Measurements from ENCODE around the gene DAZAP1.

Gene DAZAP1

DNA sequence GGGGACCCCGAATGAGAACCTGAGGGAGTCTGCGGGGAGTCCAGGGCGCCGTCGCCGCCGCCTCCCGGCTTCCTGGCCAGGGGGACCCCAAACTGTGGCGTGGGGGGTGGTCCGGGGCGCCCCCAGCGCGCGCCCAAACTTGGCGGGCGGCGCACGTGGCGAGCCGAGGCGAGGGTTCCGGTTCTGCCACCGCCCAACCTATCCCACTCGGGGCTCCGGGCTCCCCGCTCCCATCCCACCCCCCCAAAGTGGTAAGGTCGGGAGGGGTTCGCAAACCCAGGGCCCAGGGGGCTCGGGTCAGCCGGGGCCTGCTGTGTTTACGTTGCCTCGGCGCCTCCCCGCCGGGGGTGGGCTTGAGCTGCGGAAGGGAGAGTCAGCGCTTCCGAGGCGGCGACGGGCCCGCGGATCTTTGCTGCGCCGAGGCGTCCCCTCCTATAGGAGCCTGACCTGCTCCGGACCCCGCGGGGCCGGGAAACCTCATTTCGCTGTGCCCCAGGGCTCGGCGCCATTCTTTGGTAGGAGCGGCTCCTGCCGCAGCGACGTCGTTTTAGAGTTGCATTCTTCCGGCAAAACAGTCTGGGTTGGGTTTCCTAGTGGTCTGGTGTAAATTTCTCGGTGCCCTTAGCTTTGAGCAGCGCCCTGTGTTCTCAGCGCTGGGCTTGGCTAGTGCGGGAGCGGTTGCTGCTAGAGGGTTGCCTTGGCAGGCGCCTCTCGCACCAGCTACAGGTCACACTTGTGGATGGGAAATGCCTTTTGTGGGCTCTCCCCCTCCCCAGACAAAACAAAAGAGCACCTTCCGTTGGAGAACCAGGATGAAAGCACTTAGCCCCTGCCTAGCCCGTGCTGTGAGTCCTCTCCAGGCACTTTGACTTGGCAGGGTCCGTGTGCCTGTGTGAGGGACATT is 1.2 kb downstream of the DAZAP1 start:
- Mint-ChIP-seq H3K27ac (peak overlapping the region; percentile 95), H3K4me1 (ENCODE audit: low read depth) (peaks cover 27% of the 10 kb centered on the region), H3K36me3 (ENCODE audit: low read depth) (peaks cover 27% of the 10 kb centered on the region), H3K9me3 (no peaks in the 10 kb centered on the region), H3K27me3 (ENCODE audit: low read depth) (no peaks in the 10 kb centered on the region), H3K4me3 (peak overlapping the region; percentile 98)
- DNase-seq (ENCODE audit: low spot score) = peak; percentile 48

DNA sequence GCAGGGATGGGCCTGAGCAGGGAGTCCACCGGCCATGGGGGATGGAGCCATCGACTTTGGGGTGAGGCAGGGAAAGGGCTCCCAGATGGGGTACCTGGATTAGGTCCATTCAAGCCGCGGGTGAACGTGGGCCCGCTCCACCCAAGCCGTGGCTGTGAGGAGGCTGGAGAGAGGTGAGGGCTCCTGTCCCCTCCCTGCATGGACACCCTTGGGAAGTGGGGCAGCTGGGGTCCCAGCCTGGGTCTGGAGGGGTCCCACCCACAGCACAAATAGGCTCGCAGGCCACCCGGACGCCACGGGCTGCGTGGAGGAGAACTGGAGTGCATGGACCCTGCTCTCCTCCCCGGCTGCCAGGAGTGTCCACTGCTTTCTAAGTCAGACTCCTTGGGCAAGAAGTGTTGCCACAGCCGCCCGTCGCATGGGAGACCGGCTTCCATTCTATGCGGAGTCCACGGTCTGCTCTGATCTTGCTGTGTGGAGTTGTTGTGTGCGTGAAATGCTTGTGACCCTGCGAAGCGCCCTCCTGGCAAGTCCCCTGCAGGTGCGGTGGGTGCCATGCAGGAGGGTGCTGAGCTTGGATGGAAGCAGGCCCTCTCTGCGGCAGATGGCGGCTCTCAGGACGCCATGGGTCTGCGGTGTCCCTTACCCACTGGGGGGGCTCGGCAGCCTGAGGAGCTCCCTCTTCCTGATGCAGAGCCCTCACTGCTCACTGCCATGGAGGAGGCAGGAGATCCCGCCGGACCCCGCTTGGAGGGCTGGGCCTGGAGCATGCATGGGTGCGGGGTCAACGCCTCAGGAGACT is 2.0 kb downstream of the DAZAP1 start:
- peaks cover 27% of the 10 kb centered on the region for H3K36me3 Mint-ChIP-seq (ENCODE audit: low read depth)
- H3K9me3 Mint-ChIP-seq = no peaks in the 10 kb centered on the region

DNA sequence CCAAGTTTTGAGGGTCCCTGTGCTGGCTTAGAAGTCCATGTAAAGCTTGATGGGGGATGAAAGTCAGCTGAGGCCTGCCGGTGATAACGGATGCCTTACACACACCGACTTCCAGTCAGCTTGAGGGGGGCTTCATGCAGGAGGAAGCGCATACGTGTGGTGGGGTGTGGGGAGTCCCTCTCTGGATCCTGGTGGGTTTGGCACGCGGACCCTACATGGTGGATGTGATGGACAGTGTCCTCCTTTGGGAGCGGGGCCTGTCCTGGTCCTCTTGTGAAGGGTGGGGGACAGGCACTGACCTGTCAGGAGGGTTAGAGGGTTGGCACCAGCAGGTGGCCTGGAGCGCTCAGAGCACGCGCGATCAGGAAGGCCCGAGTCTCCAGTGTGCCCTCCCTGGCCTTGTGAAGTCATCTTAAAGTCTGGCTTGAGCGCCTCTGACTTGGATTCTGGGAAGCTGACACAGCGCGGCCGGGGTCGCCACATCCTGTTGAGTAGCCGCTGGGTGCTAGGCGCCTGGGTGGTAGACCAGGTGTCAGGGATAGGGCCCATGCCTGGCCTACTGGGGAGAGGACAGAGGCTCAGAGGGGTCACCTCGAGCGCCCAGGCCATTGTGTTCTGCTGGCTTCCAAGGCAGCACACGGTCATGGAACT is 2.9 kb downstream of the DAZAP1 start:
- Mint-ChIP-seq H3K27me3 (ENCODE audit: low read depth) (no peaks in the 10 kb centered on the region), H3K36me3 (ENCODE audit: low read depth) (peaks cover 29% of the 10 kb centered on the region), H3K27ac (peak overlapping the region; percentile 63), H3K9me3 (no peaks in the 10 kb centered on the region), H3K4me1 (ENCODE audit: low read depth) (peaks cover 32% of the 10 kb centered on the region), H3K4me3 (peak overlapping the region; percentile 98)
- DNase-seq (ENCODE audit: low spot score) = peak; percentile 14

More for the DNA sequence above, 2.0 kb downstream of the DAZAP1 start:
- Mint-ChIP-seq H3K27me3 (ENCODE audit: low read depth) (no peaks in the 10 kb centered on the region), H3K4me1 (ENCODE audit: low read depth) (peaks cover 28% of the 10 kb centered on the region), H3K4me3 (peak overlapping the region; percentile 98), H3K27ac (peak overlapping the region; percentile 95)
- no peak for DNase-seq (ENCODE audit: low spot score)

DNA sequence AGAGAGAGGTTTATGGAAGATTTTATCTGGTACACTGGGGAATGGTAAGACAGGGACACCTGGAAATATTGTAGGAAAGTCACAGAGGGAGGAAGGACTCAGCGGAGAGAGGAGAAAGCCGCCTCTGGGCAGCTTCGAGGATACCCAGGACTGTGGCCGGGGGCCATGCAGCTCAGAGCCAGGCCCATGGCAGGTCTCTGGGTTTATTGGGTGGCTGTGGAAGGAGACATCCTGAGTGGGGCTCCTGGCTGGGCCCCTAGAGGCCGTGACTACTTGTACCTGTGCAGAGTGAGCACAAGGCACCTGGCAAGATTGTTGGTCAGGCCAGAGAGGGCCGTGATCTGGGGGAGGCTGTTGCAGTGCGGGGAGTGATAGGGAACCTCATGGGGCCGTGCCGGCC is 3.4 kb downstream of the DAZAP1 start:
- Mint-ChIP-seq H3K4me3 (peak overlapping the region; percentile 98), H3K27me3 (ENCODE audit: low read depth) (no peaks in the 10 kb centered on the region), H3K4me1 (ENCODE audit: low read depth) (peaks cover 32% of the 10 kb centered on the region), H3K36me3 (ENCODE audit: low read depth) (peaks cover 33% of the 10 kb centered on the region), H3K9me3 (no peaks in the 10 kb centered on the region), H3K27ac (peak overlapping the region; percentile 60)
- DNase-seq (ENCODE audit: low spot score) = no peak

DNA sequence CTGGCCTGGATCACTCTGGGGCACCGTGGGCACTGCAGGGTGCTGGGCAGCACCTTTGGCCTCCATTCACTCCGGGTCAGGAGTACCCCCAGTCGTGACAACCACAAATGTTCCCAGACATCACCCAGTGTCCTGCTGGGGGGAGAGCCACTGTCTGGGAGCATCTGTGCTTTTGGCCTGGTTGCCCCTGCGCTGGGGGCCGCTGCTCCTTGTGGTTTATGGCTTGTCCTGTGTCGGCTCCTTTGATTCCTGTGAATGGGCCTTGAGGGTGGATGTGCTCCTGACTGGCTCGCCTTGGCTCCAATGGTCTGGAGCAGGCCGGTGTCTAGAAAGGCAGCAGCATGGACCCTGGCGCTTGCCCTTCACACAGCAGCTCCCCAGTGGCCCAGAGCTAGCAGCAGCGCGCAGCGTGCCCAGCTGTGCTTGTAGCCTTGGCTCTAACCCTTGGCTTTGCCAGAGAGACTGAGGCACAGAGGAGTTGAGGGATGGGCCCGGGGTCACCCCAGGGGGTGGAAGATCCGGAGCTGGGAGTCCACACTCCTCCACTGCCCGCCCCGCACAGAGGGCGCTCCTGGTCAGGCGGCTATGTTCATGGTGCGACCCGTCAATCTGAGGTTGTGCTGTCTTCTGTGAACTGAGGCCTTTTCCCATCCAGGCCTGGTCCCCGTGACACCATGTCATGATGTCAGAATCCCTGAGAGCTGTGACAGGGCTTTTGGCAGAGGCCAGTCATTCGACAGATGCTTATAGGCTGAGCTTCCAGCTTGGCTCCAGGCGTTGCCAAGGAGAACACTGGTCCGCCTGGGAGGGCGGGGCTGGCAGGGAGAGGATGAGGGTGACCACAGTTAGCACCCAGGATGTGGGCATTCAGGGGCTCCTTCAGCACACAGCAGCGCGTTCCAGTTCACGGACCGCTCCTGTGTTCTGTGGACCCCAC is 4.1 kb downstream of the DAZAP1 start:
- DNase-seq (ENCODE audit: low spot score) = no peak
- Mint-ChIP-seq H3K4me3 (no peak overlapping the region), H3K4me1 (ENCODE audit: low read depth) (peaks cover 30% of the 10 kb centered on the region), H3K36me3 (ENCODE audit: low read depth) (peaks cover 35% of the 10 kb centered on the region), H3K27ac (peak overlapping the region; percentile 31), H3K27me3 (ENCODE audit: low read depth) (no peaks in the 10 kb centered on the region), H3K9me3 (no peaks in the 10 kb centered on the region)

DNA sequence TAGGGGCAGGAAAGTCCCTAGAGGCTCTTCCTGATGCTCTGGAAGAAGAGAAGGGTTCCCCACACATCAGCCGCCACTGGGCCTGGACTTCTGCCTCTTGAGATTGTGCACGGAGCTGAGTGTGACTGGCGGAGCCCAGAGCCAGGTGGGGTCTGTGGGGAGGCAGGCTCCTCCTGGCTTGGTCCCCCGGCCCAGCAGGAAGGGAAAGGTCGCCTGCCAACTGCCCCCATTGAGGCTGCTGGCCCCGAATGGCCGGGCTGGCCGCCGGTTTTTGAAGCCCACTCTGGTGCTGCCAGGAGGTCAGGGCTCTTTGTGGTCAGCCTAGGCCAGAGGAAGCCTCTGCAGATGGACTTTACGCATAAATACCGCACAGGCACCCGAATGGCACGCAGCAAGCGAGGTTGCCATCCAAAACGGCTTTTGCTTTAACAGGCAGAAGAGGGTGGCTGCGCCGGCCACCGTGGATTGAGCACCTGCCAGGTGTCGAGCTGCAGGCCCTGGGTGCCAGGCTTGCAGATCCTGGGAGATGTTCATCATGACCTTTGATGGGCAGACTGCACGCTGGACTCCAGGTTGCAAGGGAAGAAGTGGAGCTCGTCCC is 5.0 kb downstream of the DAZAP1 start:
- Mint-ChIP-seq H3K27ac (no peak overlapping the region), H3K4me3 (no peak overlapping the region), H3K36me3 (ENCODE audit: low read depth) (peaks cover 38% of the 10 kb centered on the region), H3K27me3 (ENCODE audit: low read depth) (no peaks in the 10 kb centered on the region), H3K4me1 (ENCODE audit: low read depth) (peaks cover 28% of the 10 kb centered on the region), H3K9me3 (no peaks in the 10 kb centered on the region)
- no peak for DNase-seq (ENCODE audit: low spot score)

DNA sequence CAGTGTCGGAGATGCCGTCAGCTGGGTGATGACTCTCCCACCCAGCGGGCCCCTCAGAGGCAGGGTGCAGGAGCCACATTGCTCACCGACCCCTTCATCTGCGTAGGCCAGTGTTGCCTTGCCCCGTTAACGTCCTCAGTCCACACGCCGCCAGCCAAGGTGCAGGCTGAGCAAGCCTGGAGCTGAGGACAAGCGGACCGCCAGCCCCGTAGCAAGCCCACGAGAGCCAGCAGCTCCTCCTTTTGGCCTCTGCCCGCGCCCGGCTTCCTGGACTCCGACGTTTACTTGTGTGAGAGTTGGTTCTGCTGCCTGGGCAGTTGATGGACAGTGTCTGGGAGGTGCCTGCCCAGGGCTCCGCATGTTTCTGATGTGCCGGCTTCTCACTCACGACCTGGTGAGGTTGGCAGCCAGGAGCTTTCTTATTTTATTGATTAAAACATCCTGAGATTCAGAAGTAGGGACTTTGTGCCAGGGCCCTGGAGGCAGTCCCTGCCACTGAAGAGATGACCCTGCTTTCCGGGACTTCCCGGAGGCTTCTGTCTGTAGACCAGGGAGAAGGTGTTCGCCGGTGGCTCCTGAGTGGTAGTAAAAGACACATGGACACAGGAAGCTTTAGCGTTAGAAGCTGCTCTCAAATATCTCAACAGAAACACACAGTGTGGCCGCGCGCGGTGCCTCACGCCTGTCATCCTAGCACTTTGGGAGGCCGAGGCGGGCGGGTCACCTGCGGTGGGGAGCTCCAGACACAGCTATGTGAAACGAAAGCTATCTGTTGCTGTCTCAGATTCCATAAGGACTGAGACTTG is 5.8 kb downstream of the DAZAP1 start:
- Mint-ChIP-seq H3K27ac (no peak overlapping the region), H3K36me3 (ENCODE audit: low read depth) (peaks cover 41% of the 10 kb centered on the region)

DNA sequence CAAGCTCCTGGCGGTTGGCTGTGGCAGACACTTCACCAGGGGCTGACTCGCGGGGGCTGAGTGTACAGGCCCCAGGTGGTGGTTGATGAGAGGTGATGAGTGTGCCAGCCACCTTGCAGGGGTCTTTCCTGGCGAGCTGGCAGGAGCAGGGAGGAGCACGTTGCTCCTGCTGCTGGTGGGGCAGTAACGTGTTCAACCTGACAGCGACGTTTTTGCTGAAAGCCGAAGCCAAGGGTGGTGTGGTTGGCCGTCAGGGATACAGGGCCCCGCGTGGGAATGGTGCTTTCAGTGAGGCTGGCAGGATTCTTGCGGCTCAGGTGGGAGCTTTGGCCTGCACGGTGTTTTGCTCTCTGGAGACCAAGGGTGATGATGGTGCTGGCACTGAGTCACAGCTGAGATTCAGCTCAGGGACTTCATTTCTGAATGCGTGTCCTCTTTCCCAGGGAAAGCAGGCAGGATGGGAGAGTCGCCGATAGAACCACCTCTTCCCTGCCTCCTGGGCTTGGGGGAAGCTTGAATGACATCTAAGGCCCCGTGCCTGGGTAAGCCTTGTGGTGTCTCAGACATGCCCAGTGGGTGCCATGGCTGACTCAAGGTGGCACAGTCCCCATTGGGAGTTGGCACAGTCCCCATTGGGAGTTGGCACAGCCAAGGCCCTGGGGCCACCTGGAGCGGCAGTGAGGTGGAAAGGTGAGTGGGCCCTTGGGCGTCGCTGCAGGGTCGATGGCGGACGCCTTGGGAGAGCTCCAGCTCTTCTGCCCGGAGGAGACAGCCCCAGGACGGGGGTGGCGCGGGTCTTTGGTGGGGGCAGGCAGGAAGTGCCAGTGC is 8.8 kb downstream of the DAZAP1 start:
- DNase-seq (ENCODE audit: low spot score) = no peak
- Mint-ChIP-seq H3K4me1 (ENCODE audit: low read depth) (peaks cover 10% of the 10 kb centered on the region), H3K27ac (no peak overlapping the region), H3K27me3 (ENCODE audit: low read depth) (no peaks in the 10 kb centered on the region), H3K36me3 (ENCODE audit: low read depth) (peaks cover 32% of the 10 kb centered on the region), H3K4me3 (no peak overlapping the region), H3K9me3 (no peaks in the 10 kb centered on the region)

More for the DNA sequence above, 5.8 kb downstream of the DAZAP1 start:
- H3K4me1 Mint-ChIP-seq (ENCODE audit: low read depth) = peaks cover 28% of the 10 kb centered on the region
- DNase-seq (ENCODE audit: low spot score) = no peak
- no peak overlapping the region for H3K4me3 Mint-ChIP-seq
- no peaks in the 10 kb centered on the region for H3K9me3 Mint-ChIP-seq
- H3K27me3 Mint-ChIP-seq (ENCODE audit: low read depth) = no peaks in the 10 kb centered on the region

DNA sequence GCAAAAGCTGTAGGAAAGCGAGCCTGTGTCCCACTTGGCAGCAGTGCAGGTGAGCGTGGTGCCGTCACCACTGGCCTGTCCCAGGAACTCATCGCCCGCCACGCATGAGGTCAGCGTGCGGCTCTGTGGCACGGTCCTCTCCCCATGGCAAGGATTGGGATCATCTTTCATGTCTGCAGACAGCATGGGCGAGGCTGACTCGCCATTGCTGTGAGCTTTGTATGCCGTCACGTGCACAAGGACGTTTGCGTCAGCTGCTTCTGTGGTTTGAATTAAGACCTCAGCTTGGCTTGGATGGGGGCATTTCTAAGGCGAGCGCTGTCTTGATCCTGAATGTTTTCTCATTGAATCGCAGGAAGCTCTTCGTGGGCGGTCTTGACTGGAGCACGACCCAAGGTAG is 9.8 kb downstream of the DAZAP1 start:
- Mint-ChIP-seq H3K4me1 (ENCODE audit: low read depth) (peaks cover 7% of the 10 kb centered on the region), H3K27me3 (ENCODE audit: low read depth) (no peaks in the 10 kb centered on the region), H3K9me3 (no peaks in the 10 kb centered on the region), H3K36me3 (ENCODE audit: low read depth) (peaks cover 30% of the 10 kb centered on the region), H3K27ac (no peak overlapping the region), H3K4me3 (no peak overlapping the region)
- DNase-seq (ENCODE audit: low spot score) = no peak

DNA sequence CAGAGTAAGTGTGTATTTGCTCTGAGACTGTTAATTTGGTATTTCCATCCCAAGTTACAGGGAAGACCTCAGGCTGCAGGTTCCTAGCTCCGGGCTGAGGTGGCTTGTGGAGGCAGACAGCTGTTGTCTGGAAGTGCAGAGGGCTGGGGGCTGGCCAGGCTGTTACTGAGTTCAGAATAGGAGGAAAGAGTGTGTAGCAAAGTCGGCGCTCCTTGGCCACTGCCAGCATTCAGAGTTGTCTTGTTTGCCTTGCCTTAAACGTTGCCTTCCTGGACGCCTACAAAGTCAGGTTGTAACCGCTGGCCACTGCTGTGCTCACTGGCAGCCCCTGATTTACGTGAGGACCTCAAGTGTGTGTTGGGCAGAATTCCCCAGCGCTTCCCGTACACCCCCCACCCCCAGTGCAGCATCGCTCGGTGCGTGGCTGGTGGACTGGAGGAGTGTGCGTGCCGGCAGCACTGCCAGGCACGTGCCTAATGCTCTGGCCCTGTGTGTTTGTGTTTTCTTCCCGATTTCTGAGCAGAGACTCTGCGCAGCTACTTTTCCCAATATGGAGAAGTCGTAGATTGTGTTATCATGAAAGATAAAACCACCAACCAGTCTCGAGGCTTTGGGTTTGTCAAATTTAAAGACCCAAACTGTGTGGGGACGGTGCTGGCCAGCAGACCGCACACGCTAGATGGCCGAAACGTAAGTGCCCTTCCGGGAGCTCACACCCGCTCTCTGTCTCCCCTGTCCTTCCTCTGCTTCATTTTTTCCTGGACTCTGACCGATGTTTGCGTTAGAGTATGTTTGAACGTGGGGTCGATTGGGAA is 10.5 kb downstream of the DAZAP1 start:
- no peaks in the 10 kb centered on the region for H3K9me3 Mint-ChIP-seq
- no peak overlapping the region for H3K4me3 Mint-ChIP-seq
- no peak for DNase-seq (ENCODE audit: low spot score)
- H3K4me1 Mint-ChIP-seq (ENCODE audit: low read depth) = peaks cover 7% of the 10 kb centered on the region
- peaks cover 36% of the 10 kb centered on the region for H3K36me3 Mint-ChIP-seq (ENCODE audit: low read depth)
- H3K27me3 Mint-ChIP-seq (ENCODE audit: low read depth) = no peaks in the 10 kb centered on the region
- no peak overlapping the region for H3K27ac Mint-ChIP-seq

DNA sequence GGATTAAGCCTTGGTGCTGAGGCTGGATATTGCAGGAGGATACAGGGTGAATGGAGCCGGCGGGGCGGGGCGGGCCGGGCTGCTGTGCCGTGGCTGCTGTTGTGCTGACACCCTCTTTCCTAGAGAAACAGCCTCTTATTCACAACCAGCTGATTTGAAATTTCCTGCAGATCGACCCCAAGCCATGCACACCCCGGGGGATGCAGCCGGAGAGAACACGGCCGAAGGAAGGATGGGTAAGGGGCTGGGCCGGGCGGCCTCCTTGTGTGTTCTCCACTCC is 11.1 kb downstream of the DAZAP1 start:
- no peak overlapping the region for H3K27ac Mint-ChIP-seq
- no peaks in the 10 kb centered on the region for H3K9me3 Mint-ChIP-seq
- H3K27me3 Mint-ChIP-seq (ENCODE audit: low read depth) = no peaks in the 10 kb centered on the region
- H3K4me3 Mint-ChIP-seq = no peak overlapping the region
- peaks cover 6% of the 10 kb centered on the region for H3K4me1 Mint-ChIP-seq (ENCODE audit: low read depth)
- H3K36me3 Mint-ChIP-seq (ENCODE audit: low read depth) = peaks cover 41% of the 10 kb centered on the region
- no peak for DNase-seq (ENCODE audit: low spot score)
